Mesothelial cell of epicardium (in vitro differentiated cells): Measurements from ENCODE around the gene FNDC3B. TPM values are rescaled to one million over a fixed set of nuclear protein-coding genes. Genes with fewer than 3 reads are reported as not detected.

Experiments used
- DNase-seq, 2 experiments: peaks; one replicate each; pipeline ENCODE4 v3.0.0; 2021; ENCODE audit warnings: low spot score in 2 of 2; ENCODE audit not compliant: unreplicated experiment in 2 of 2
- H3K27ac Mint-ChIP-seq: 2 replicates; pipeline ENCODE4 v1.8.0; 2021; ENCODE audit warnings: mixed read lengths
- H3K27me3 Mint-ChIP-seq: 2 replicates; pipeline ENCODE4 v1.8.0; 2021; ENCODE audit warnings: low read depth, mixed read lengths
- H3K36me3 Mint-ChIP-seq: 2 replicates; pipeline ENCODE4 v1.8.0; 2021; ENCODE audit warnings: mixed read lengths
- H3K4me1 Mint-ChIP-seq: 2 replicates; pipeline ENCODE4 v1.8.0; 2021; ENCODE audit warnings: mixed read lengths
- H3K4me3 Mint-ChIP-seq: 2 replicates; pipeline ENCODE4 v1.8.0; 2021; ENCODE audit warnings: mild to moderate bottlenecking, moderate library complexity, mixed read lengths
- H3K9me3 Mint-ChIP-seq: 2 replicates; pipeline ENCODE4 v1.8.0; 2021; ENCODE audit warnings: mixed read lengths
- CTCF ChIP-seq: fragments of 200-600 bp; sonication (generic); IDR thresholded peaks from one replicate; pipeline ENCODE4 v1.5.0; 2021; ENCODE audit warnings: antibody characterized with exemption; ENCODE audit not compliant: unreplicated experiment
- total RNA-seq: library from RNA; stranded (reverse); gene quantifications from 3 replicates; pipeline ENCODE4 v1.2.1, GENCODE V29; 2021

FNDC3B gene
- total RNA-seq, 1 donor from 2014 or later = 131 TPM

DNA sequence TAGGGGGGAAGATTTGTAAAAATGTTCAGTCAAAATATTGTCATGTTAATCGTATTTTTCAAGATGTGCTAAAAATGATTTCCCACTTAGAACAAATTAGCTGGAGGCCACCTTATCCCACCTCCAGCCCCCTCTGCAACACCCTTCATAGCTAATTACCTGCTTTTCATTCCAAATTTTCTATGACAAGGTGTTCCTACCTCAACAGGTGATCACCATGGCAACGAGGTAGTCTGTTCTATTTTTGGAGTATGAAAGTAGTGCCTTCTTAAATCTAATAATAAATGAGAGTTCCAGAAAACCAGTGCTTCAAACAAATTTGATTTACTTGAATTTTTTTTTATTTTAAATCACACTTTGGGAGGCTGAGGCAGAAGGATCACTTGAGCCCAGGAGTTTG is 149.8 kb downstream of the FNDC3B start:
- H3K36me3 Mint-ChIP-seq = peaks cover 7% of the 10 kb centered on the region
- DNase-seq = no peak
- H3K4me1 Mint-ChIP-seq = peaks cover 5% of the 10 kb centered on the region
- no peaks in the 10 kb centered on the region for H3K9me3 Mint-ChIP-seq
- H3K27ac Mint-ChIP-seq = no peak overlapping the region
- H3K4me3 Mint-ChIP-seq = no peak overlapping the region
- no peak for TF ChIP-seq CTCF
- no peaks in the 10 kb centered on the region for H3K27me3 Mint-ChIP-seq

GRCh38 chr3:172189987-172190603 is 150.7 kb downstream of the FNDC3B start:
- Mint-ChIP-seq H3K4me1 (peaks cover 12% of the 10 kb centered on the region), H3K27me3 (no peaks in the 10 kb centered on the region), H3K9me3 (no peaks in the 10 kb centered on the region), H3K4me3 (no peak overlapping the region), H3K27ac (no peak overlapping the region), H3K36me3 (peaks cover 7% of the 10 kb centered on the region)
- no peak for TF ChIP-seq CTCF
- DNase-seq = no peak

GRCh38 chr3:172190980-172191379 is 151.6 kb downstream of the FNDC3B start:
- Mint-ChIP-seq H3K36me3 (peaks cover 7% of the 10 kb centered on the region), H3K27me3 (no peaks in the 10 kb centered on the region), H3K4me3 (no peak overlapping the region), H3K4me1 (peaks cover 17% of the 10 kb centered on the region), H3K9me3 (no peaks in the 10 kb centered on the region), H3K27ac (no peak overlapping the region)
- no peak for DNase-seq
- TF ChIP-seq CTCF = no peak

DNA sequence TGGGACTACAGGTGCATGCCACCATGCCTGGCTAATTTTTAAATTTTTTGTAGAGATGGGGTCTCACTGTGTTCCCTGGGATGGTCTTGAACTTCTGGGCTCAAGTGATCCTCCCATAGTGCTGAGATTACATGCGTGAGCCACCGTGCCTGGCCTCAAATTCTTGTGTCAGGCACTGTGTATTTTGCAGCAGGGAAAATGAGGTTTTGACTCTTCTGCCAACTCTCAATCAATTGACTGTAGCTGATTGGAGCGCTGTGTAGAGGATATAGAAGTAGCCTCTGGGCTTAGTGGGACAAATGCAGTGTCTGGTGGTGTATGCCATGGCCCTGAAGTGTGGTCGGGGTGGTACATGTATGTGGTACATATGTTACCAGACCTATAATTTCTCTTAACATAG is 152.3 kb downstream of the FNDC3B start:
- Mint-ChIP-seq H3K36me3 (peaks cover 7% of the 10 kb centered on the region), H3K4me3 (no peak overlapping the region), H3K27me3 (no peaks in the 10 kb centered on the region), H3K9me3 (no peaks in the 10 kb centered on the region), H3K4me1 (peaks cover 17% of the 10 kb centered on the region), H3K27ac (no peak overlapping the region)
- TF ChIP-seq CTCF = no peak
- DNase-seq = no peak

GRCh38 chr3:172192830-172193415 is 153.5 kb downstream of the FNDC3B start:
- H3K27me3 Mint-ChIP-seq = no peaks in the 10 kb centered on the region
- no peaks in the 10 kb centered on the region for H3K9me3 Mint-ChIP-seq
- no peak overlapping the region for H3K27ac Mint-ChIP-seq
- no peak overlapping the region for H3K4me3 Mint-ChIP-seq
- H3K4me1 Mint-ChIP-seq = peaks cover 17% of the 10 kb centered on the region
- TF ChIP-seq CTCF = no peak
- peaks cover 7% of the 10 kb centered on the region for H3K36me3 Mint-ChIP-seq
- no peak for DNase-seq
